ENCODE data around the gene AWAT2.

- TF ChIP-seq POLR2A (IDR thresholded peaks at IDR 0.05) (no peak), EP300 (IDR thresholded peaks at IDR 0.05) (no peak)
Observed at GRCh38 chrX:70013466-70014381, 36.0 kb downstream of the AWAT2 start.

Measured in ovary (tissue), 1 donor.